AG10803 (cell line): ENCODE data around the gene JARID2.
A peak's percentile ranks its signal among the peaks of the same experiment; 100 is the strongest.

Experiments used
- DNase-seq: peaks from one replicate; pipeline ENCODE4 v3.0.0; 2010; ENCODE audit warnings: low read depth
- H3K4me3 ChIP-seq: 2 replicates; pipeline ENCODE4 v1.5.1; 2011; ENCODE audit warnings: mild to moderate bottlenecking, low read length, control low read depth
- CTCF ChIP-seq: conservative IDR thresholded peaks from 2 replicates; pipeline ENCODE4 v1.5.1; 2011; ENCODE audit warnings: mild to moderate bottlenecking, low read length, control low read depth, inconsistent platforms

The JARID2 gene

GRCh38 chr6:15491255-15491985, 245.6 kb downstream of the JARID2 start:
- peak; percentile 85 for DNase-seq
- peak; percentile 98 for TF ChIP-seq CTCF
- no peak overlapping the region for H3K4me3 ChIP-seq

GRCh38 chr6:15491986-15492269, 246.1 kb downstream of the JARID2 start:
- H3K4me3 ChIP-seq, result no peak overlapping the region
- DNase-seq, result no peak
- TF ChIP-seq CTCF, result no peak

- TF ChIP-seq CTCF, result no peak
- H3K4me3 ChIP-seq, result no peak overlapping the region
- DNase-seq, result peak; percentile 50
These were observed 247.7 kb downstream of the JARID2 start for GRCh38 chr6:15493437-15494168.

- peak; percentile 73 for DNase-seq
- no peak for TF ChIP-seq CTCF
- no peak overlapping the region for H3K4me3 ChIP-seq
These were observed 249.6 kb downstream of the JARID2 start for GRCh38 chr6:15495375-15495901.

GRCh38 chr6:15496345-15497131, 250.7 kb downstream of the JARID2 start:
- H3K4me3 ChIP-seq, result no peak overlapping the region
- DNase-seq, result no peak
- TF ChIP-seq CTCF, result no peak

GRCh38 chr6:15498640-15499039, 252.8 kb downstream of the JARID2 start:
- TF ChIP-seq CTCF, result no peak
- no peak for DNase-seq
- no peak overlapping the region for H3K4me3 ChIP-seq
